Ovary (tissue), 3 donors: ENCODE results near the gene ABCA4.

Source experiments
- EP300 ChIP-seq: sonication (generic); formaldehyde crosslinking; IDR thresholded peaks from one replicate; pipeline ENCODE4 v1.6.1; 2017; ENCODE audit warnings: antibody characterized with exemption
- POLR2A ChIP-seq: fragments of 450-650 bp; IDR thresholded peaks from one replicate; pipeline ENCODE4 v1.6.1; 2017; ENCODE audit warnings: antibody characterized with exemption, mild to moderate bottlenecking, moderate library complexity
- TF ChIP-seq, protein P1 (sequence below), 3 donors: fragments of 450-650 bp in 2 of 3; fragments of 200-600 bp in 1 of 3; IDR thresholded peaks; one replicate each; pipeline versions ENCODE4 v1.5.1 to v1.8.0; 2016 to 2022; ENCODE audit warnings: antibody characterized with exemption in 3 of 3, mild to moderate bottlenecking in 1 of 3
- donor health status: DM: no; HTN: no; CAD: no.

DNA sequence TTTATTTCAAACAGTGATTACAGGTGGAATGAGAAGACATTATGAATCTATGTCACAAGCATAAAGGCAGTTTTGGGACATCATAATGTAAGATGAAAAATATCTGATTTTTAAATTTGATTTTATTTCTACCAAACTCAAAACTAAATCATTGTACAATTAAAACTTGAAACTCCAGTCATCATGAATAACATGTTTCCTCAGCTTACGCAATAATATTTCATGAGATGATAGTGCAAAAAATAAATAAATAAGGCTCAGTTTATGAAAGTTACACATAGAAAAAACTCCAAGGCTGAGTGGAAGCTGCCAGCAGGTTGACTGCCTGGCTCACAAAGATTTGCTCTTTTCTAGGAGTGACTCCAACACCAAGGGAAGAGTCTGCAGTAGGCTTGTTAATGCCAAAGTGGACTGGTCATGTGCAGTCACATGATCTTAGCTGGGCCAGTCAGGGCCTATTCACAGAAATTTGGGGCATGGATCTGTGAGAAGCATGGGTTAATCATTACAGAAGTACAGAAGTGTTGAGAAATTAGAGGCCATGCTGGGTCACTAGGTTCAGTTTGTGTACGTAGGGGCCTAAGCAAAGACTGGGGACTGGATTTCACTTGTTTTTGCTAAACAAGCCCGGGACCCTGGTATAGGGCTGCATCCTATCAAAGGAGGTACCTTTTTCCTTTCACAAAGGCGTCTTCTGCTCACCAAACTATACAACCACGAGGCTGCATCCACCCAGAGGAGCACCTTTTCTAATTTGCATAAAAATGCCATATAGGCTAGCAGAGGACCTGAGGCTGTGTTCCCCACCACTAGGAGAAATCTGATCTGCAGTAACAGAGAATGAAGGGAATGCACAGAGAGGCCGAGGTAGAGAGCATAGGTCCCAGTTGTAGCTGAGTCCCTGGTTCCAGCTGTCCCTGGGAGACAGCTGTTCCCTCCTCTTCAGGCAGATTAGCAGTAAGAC lies 4.9 kb upstream of the ABCA4 start:
- TF ChIP-seq, protein P1, sequence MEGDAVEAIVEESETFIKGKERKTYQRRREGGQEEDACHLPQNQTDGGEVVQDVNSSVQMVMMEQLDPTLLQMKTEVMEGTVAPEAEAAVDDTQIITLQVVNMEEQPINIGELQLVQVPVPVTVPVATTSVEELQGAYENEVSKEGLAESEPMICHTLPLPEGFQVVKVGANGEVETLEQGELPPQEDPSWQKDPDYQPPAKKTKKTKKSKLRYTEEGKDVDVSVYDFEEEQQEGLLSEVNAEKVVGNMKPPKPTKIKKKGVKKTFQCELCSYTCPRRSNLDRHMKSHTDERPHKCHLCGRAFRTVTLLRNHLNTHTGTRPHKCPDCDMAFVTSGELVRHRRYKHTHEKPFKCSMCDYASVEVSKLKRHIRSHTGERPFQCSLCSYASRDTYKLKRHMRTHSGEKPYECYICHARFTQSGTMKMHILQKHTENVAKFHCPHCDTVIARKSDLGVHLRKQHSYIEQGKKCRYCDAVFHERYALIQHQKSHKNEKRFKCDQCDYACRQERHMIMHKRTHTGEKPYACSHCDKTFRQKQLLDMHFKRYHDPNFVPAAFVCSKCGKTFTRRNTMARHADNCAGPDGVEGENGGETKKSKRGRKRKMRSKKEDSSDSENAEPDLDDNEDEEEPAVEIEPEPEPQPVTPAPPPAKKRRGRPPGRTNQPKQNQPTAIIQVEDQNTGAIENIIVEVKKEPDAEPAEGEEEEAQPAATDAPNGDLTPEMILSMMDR (IDR thresholded peaks at IDR 0.05): no peak
- no peak for TF ChIP-seq POLR2A
- TF ChIP-seq EP300: no peak
